Kidney (tissue), 14 donors: ENCODE data around the gene SKAP2. TPM values are rescaled to one million over a fixed set of nuclear protein-coding genes. Genes with fewer than 3 reads are reported as not detected.
A peak's percentile ranks its signal among the peaks of the same experiment; 100 is the strongest.
"Not testable (repeated sequence)": the region's sequence is repeated elsewhere in the genome, so short reads cannot be mapped to it uniquely, and the experiment has no call there.

Experiments
- DNase-seq, 5 donors: peaks; one replicate each; pipeline ENCODE4 v3.0.0-alpha.2; 2013 to 2020
- FAIRE-seq: peaks from 2 replicates; lab custom pipeline; 2012; peaks lifted over from hg19 to GRCh38; lab: Jason Lieb, UNC
- H3K27ac ChIP-seq, 2 donors: one replicate each; pipeline ENCODE4 v1.7.0; 2013; ENCODE audit warnings: low read depth in 2 of 2, low read length in 2 of 2, inconsistent platforms in 1 of 2
- H3K27me3 ChIP-seq: one replicate; pipeline ENCODE4 v1.7.1; 2013; ENCODE audit warnings: low read length, inconsistent platforms; ENCODE audit not compliant: control insufficient read depth, insufficient read depth
- H3K36me3 ChIP-seq, 3 donors: one replicate each; pipeline versions ENCODE4 v1.7.0 to v1.7.1; 2013; ENCODE audit warnings: low read length in 3 of 3, control low read depth in 1 of 3, inconsistent platforms in 1 of 3; ENCODE audit not compliant: insufficient read depth in 3 of 3, control insufficient read depth in 2 of 3
- H3K4me1 ChIP-seq, 3 donors: one replicate each; pipeline versions ENCODE4 v1.7.0 to v1.7.1; 2013; ENCODE audit warnings: low read length in 3 of 3, inconsistent platforms in 1 of 3, low read depth in 1 of 3; ENCODE audit not compliant: control insufficient read depth in 2 of 3, insufficient read depth in 2 of 3
- H3K4me3 ChIP-seq, 3 donors: one replicate each; pipeline versions ENCODE4 v1.7.0 to v1.8.1; 2013; ENCODE audit warnings: low read length in 3 of 3, control low read depth in 1 of 3, inconsistent platforms in 1 of 3
- H3K9ac ChIP-seq, 3 donors: one replicate each; pipeline versions ENCODE4 v1.7.0 to v1.7.1; 2013; ENCODE audit warnings: low read length in 3 of 3, control low read depth in 1 of 3, inconsistent platforms in 1 of 3
- H3K9me3 ChIP-seq, 3 donors: one replicate each; pipeline versions ENCODE4 v1.7.0 to v1.7.1; 2013; ENCODE audit warnings: low read length in 3 of 3, control low read depth in 1 of 3, inconsistent platforms in 1 of 3; ENCODE audit not compliant: control insufficient read depth in 2 of 3, insufficient read depth in 1 of 3
- intact Hi-C: fragments of 100-400 bp; cut with DNase I; formaldehyde crosslinking; loops from one replicate; pipeline ENCODE4 v1.11.1; 2022
- polyA plus RNA-seq: library from polyadenylated mRNA; stranded (reverse); fragments of 350-450 nt; fragmentation: Illumina TruSeq; extraction: RNeasy Lipid Tissue Mini Kit (QIAGEN cat#74804); gene quantifications from one replicate; pipeline ENCODE4 v1.2.3, GENCODE V29; 2014; ENCODE audit warnings: low read depth, low replicate concordance; ENCODE audit not compliant: insufficient read depth
- total RNA-seq: library from RNA; stranded (reverse); fragmentation: NEBNext Ultra II Directional; extraction: Animal tissue kit (Norgen Biotek cat#: 25700); gene quantifications from one replicate; pipeline ENCODE4 v1.2.1, GENCODE V29; 2021
- TF ChIP-seq, protein P1 (sequence below): IDR thresholded peaks from 3 replicates; pipeline ENCODE4 v1.5.1; 2012; ENCODE audit warnings: mild to moderate bottlenecking, moderate library complexity, borderline replicate concordance; ENCODE audit not compliant: insufficient read depth; ENCODE audit errors: extremely low read depth
- donor health status: control.
- donor health status: control.
- donor health status: control.
- donor health status: control.
- donor health status: control.
- donor health status: DM: yes; HTN: yes; CAD: no.
- donor health status: Normal renal cell carcinoma (clear cell type).

The SKAP2 gene
- total and polyA plus RNA-seq, 2 donors from 2014 or later: 20.0 to 75.8 TPM

DNA sequence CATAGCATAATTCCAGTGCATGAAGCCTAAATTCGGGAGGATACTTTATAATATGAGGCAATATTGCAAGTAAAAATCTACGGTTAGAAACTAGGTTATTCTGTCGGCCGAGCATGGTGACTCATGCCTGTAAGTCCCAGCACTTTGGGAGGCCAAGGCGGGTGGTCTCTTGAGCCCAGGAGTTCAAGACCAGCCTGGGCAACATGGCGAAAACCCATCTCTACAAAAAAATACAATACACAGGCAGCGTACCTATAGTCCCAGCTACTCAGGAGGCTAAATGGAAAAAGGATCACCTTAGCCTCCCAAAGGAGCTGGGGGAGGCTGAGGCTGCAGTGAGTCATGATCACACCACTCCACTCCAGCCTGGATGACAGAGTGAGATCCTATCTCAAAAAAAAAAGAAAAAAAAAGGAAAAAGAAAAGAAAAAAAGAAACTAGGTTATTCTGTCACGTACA, 14.2 kb downstream of the SKAP2 start:
- Histone ChIP-seq H3K27ac (no peak overlapping the region), H3K4me1 (peaks cover 0 to 4% (median 0%) of the 10 kb centered on the region in 3 donors), H3K9ac (no peak overlapping the region), H3K4me3 (no peak overlapping the region), H3K27me3 (no peaks in the 10 kb centered on the region), H3K36me3 (no peaks in the 10 kb centered on the region), H3K9me3 (no peaks in the 10 kb centered on the region)
- TF ChIP-seq, protein P1, sequence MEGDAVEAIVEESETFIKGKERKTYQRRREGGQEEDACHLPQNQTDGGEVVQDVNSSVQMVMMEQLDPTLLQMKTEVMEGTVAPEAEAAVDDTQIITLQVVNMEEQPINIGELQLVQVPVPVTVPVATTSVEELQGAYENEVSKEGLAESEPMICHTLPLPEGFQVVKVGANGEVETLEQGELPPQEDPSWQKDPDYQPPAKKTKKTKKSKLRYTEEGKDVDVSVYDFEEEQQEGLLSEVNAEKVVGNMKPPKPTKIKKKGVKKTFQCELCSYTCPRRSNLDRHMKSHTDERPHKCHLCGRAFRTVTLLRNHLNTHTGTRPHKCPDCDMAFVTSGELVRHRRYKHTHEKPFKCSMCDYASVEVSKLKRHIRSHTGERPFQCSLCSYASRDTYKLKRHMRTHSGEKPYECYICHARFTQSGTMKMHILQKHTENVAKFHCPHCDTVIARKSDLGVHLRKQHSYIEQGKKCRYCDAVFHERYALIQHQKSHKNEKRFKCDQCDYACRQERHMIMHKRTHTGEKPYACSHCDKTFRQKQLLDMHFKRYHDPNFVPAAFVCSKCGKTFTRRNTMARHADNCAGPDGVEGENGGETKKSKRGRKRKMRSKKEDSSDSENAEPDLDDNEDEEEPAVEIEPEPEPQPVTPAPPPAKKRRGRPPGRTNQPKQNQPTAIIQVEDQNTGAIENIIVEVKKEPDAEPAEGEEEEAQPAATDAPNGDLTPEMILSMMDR: no peak
- intact Hi-C loops: loop anchor here (10.0 kb wide), 1 partner anchor 155 kb away; no protein-coding TSS in a partner anchor
- DNase-seq: no peak
- FAIRE-seq: no peak

DNA sequence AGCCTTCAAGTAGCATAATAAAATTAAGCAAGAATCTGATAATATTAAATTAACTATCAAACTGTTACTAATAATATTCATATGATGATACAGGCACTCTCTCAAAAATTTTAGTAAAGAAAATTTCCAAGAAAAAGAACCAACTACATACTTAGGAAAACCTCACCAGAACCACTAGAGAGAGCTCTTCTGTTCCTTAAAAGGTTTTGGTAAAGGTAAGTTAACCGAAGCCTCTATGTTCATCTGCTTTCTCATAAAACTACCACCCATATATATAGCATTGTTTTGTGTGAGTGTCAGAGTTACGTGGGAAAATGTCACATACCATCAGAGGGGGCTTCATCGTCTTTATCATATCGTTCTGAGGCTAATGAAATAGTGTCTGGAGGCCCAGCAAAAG, 20.7 kb downstream of the SKAP2 start:
- Histone ChIP-seq H3K9ac (no peak overlapping the region), H3K4me1 (no peaks in the 10 kb centered on the region), H3K4me3 (no peak overlapping the region), H3K27ac (no peak overlapping the region), H3K9me3 (no peaks in the 10 kb centered on the region), H3K27me3 (no peaks in the 10 kb centered on the region), H3K36me3 (no peaks in the 10 kb centered on the region)
- FAIRE-seq (no peak), DNase-seq (peak in 1 of 5 donors; percentile 64)
- intact Hi-C loops: no loop called here
- TF ChIP-seq, protein P1: no peak

DNA sequence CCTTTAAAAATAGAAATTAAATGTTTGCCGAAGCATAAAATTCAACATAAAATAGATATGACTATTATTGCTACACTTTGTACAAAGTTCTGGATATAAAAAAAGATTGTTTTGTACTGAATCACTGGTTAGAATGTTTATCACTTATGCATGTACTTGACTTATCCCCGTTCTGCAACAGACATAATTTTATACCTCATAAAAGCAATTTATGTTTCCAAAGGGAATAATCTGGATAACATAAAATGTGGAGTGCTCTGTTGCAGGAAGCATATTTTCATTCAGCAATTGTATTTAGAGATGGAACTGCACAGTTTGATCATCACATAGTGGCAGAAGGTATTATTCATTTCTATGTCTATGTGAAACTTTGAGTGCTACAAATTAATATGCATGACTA, 21.5 kb downstream of the SKAP2 start:
- FAIRE-seq (no peak), DNase-seq (peak in 1 of 5 donors; percentile 24)
- Histone ChIP-seq H3K36me3 (no peaks in the 10 kb centered on the region), H3K9ac (no peak overlapping the region), H3K27me3 (no peaks in the 10 kb centered on the region), H3K27ac (no peak overlapping the region), H3K4me3 (no peak overlapping the region), H3K9me3 (no peaks in the 10 kb centered on the region), H3K4me1 (no peaks in the 10 kb centered on the region)
- TF ChIP-seq, protein P1: no peak
- intact Hi-C loops: no loop called here

DNA sequence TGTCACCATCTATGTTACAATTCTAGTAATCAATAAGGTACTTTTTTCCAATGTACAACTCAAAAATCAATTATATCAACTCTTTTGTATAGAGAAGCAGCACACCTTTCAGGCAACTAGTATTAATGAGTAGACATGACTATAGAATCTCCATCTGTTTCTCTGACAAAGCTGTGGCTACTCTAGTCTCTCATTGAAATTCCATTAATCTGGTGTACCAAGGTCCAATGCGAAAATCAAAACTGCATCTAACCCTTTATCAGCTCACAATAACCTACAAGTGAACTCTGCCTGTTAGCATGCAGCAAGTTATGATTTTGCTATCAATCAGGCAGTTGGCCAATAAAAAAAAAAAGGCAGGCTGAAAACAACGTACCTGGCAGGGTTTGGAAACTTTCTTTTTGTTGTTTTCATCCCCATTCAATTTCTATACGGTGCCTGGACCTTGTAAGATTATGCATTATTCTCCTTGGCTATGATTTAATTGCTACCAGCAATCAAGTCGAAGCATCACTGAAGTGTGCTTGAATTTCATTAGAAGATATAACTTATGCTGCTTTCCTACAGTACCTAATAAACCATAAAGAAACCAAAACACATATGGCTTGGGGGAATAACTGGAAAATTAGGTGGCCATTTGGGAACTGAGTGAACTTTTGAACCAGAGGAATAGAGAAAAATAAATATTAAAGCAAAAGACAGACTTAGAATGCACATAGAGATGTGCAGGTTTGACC, 23.2 kb downstream of the SKAP2 start:
- Histone ChIP-seq H3K27me3 (no peaks in the 10 kb centered on the region), H3K9ac (no peak overlapping the region), H3K36me3 (no peaks in the 10 kb centered on the region), H3K4me3 (no peak overlapping the region), H3K27ac (no peak overlapping the region), H3K4me1 (no peaks in the 10 kb centered on the region), H3K9me3 (no peaks in the 10 kb centered on the region)
- TF ChIP-seq, protein P1: no peak
- DNase-seq (no peak), FAIRE-seq (no peak)
- intact Hi-C loops: no loop called here

DNA sequence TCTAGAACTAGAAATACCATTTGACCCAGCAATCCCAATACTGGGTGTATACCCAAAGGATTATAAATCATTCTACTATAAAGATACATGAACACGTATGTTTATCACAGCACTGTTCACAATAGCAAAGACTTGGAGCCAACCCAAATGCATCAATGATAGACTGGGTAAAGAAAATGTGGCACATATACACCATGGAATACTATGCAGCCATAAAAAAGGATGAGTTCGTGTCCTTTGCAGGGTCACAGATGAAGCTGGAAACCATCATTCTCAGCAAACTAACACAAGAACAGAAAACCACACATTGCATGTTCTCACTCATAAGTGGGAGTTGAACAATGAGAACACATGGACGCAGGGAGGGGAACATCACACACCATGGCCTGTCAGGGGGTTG, 27.6 kb downstream of the SKAP2 start:
- FAIRE-seq, H3K4me1 ChIP-seq, DNase-seq, H3K9ac ChIP-seq, H3K9me3 ChIP-seq, H3K4me3 ChIP-seq, H3K27ac ChIP-seq, H3K27me3 ChIP-seq, H3K36me3 ChIP-seq, intact Hi-C loops: not testable (repeated sequence)
